ENCODE data around the gene LUZP1.

The LUZP1 gene

GRCh38 chr1:23122796-23123195 lies 45.9 kb downstream of the LUZP1 start:
- TF ChIP-seq CTCF (IDR thresholded peaks at IDR 0.05; ENCODE audit: borderline replicate concordance, control extremely low read depth, extremely low read depth, insufficient read depth, missing control alignments): no peak
- in situ Hi-C loops (cut with MboI; ENCODE audit: low sequenced_read_pairs, unreplicated experiment): no loop called here
- DNase-seq (ENCODE audit: low spot score): no peak

GRCh38 chr1:23122023-23122748 lies 46.5 kb downstream of the LUZP1 start:
- no peak for DNase-seq (ENCODE audit: low spot score)
- in situ Hi-C loops (cut with MboI; ENCODE audit: low sequenced_read_pairs, unreplicated experiment): no loop called here
- no peak for TF ChIP-seq CTCF (IDR thresholded peaks at IDR 0.05; ENCODE audit: borderline replicate concordance, control extremely low read depth, extremely low read depth, insufficient read depth, missing control alignments)

GRCh38 chr1:23120383-23120782 lies 48.3 kb downstream of the LUZP1 start:
- no peak for DNase-seq (ENCODE audit: low spot score)
- in situ Hi-C loops (cut with MboI; ENCODE audit: low sequenced_read_pairs, unreplicated experiment): no loop called here
- no peak for TF ChIP-seq CTCF (IDR thresholded peaks at IDR 0.05; ENCODE audit: borderline replicate concordance, control extremely low read depth, extremely low read depth, insufficient read depth, missing control alignments)

GRCh38 chr1:23118957-23119792 lies 49.5 kb downstream of the LUZP1 start:
- in situ Hi-C loops (cut with MboI; ENCODE audit: low sequenced_read_pairs, unreplicated experiment): no loop called here

GRCh38 chr1:23118407-23118806 lies 50.2 kb downstream of the LUZP1 start:
- no peak for TF ChIP-seq CTCF (IDR thresholded peaks at IDR 0.05; ENCODE audit: borderline replicate concordance, control extremely low read depth, extremely low read depth, insufficient read depth, missing control alignments)
- in situ Hi-C loops (cut with MboI; ENCODE audit: low sequenced_read_pairs, unreplicated experiment): no loop called here
- DNase-seq (ENCODE audit: low spot score): no peak

More at GRCh38 chr1:23118957-23119792, 49.5 kb downstream of the LUZP1 start:
- no peak for DNase-seq (ENCODE audit: low spot score)
- no peak for TF ChIP-seq CTCF (IDR thresholded peaks at IDR 0.05; ENCODE audit: borderline replicate concordance, control extremely low read depth, extremely low read depth, insufficient read depth, missing control alignments)

GRCh38 chr1:23116921-23117699 lies 51.5 kb downstream of the LUZP1 start:
- in situ Hi-C loops (cut with MboI; ENCODE audit: low sequenced_read_pairs, unreplicated experiment): no loop called here
- no peak for TF ChIP-seq CTCF (IDR thresholded peaks at IDR 0.05; ENCODE audit: borderline replicate concordance, control extremely low read depth, extremely low read depth, insufficient read depth, missing control alignments)
- DNase-seq (ENCODE audit: low spot score): no peak

Data from GM13976 (cell line).